ENCODE measurements around the gene STK17B. TPM values are rescaled to one million over a fixed set of nuclear protein-coding genes. Genes with fewer than 3 reads are reported as not detected.

STK17B gene
- total and polyA plus RNA-seq, 2 of the 8 experiments (the other 6 are each of a cell fraction or from before 2014, with no cell fraction given), result 1.8 to 10.5 TPM

DNA sequence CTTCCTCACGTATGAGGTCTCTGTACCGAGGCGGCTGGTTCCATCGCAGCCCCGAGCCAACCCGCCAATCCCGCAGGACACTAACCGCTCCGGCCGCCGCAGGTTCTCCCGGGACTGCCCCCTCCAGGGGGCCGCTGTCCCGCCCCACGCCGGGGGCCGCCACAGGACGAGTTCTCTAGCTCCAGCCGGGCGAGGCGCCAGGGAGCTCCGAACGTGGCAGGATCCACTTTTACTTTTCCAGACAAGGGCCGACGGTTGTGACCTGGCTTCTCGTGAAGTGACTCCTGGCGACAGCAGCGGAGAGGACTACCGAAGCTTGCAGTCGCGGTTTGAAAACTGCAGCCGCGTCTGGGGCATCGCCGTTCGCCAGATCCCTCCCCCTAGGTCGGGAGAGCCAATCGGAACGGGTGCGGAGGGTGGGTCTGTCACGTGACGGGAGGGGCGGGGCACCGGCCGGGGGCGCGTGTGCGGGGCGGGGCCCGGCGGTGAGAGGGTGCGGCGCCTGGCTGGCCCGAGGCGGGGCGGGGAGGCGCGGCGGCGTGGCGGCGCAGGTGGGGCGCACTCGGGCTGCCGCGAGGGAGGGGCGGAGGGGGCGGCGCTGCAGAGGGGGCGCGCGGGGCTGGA, at the start of gene STK17B (continued):
- TF ChIP-seq, protein P1, sequence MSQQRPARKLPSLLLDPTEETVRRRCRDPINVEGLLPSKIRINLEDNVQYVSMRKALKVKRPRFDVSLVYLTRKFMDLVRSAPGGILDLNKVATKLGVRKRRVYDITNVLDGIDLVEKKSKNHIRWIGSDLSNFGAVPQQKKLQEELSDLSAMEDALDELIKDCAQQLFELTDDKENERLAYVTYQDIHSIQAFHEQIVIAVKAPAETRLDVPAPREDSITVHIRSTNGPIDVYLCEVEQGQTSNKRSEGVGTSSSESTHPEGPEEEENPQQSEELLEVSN (IDR thresholded peaks at IDR 0.05), result 0 out of 2 replicates have a peak, but pooled peaks have one; percentile 42
- TF ChIP-seq POLR2A (IDR thresholded peaks at IDR 0.05; ENCODE audit: control extremely low read depth in 1 of 2, low read depth in 2 of 2, low read length in 2 of 2) (peak; percentile 63 to 93), HDAC2 (IDR thresholded peaks at IDR 0.05; ENCODE audit: borderline replicate concordance in 1 of 2, low read depth in 2 of 2, low read length in 2 of 2) (peak in 1 of 2 experiments; percentile 43; a peak in 1 of 4 replicates), SRF (IDR thresholded peaks at IDR 0.05; ENCODE audit: low read depth, low read length) (no peak), POLR2AphosphoS5 (IDR thresholded peaks at IDR 0.05; ENCODE audit: low read depth, low read length) (peak; percentile 93), SP1 (IDR thresholded peaks at IDR 0.05; ENCODE audit: low read depth, low read length) (peak; percentile 48; the same call in 1 of the 2 replicates), EP300 (IDR thresholded peaks at IDR 0.05; ENCODE audit: borderline replicate concordance in 1 of 2, low read depth in 2 of 2, low read length in 2 of 2) (no peak), RBBP5 (IDR thresholded peaks at IDR 0.05; ENCODE audit: borderline replicate concordance, low read depth, low read length) (peak; percentile 76), TAF7 (optimal IDR thresholded peaks at IDR 0.05; ENCODE audit: borderline replicate concordance, low read depth, low read length) (peak; percentile 91), SIN3A (conservative IDR thresholded peaks at IDR 0.05 in 1 of 2, IDR thresholded peaks at IDR 0.05 in 1 of 2; ENCODE audit: low read depth in 1 of 2, low read length in 2 of 2) (peak; percentile 71 to 72; a peak in 2 of 4 replicates), TAF1 (IDR thresholded peaks at IDR 0.05; ENCODE audit: low read depth, low read length) (peak; percentile 99), JUND (IDR thresholded peaks at IDR 0.05; ENCODE audit: low read length) (no peak), RFX5 (IDR thresholded peaks at IDR 0.05; ENCODE audit: borderline replicate concordance, low read depth, low read length) (no peak), SP4 (IDR thresholded peaks at IDR 0.05; ENCODE audit: low read length) (no peak), RNF2 (IDR thresholded peaks at IDR 0.05; ENCODE audit: borderline replicate concordance, low read depth, low read length, missing control alignments, poor library complexity, severe bottlenecking) (no peak), PHF8 (conservative IDR thresholded peaks at IDR 0.05; ENCODE audit: low read depth, low read length) (peak; percentile 75)
- TF ChIP-seq, protein P2, sequence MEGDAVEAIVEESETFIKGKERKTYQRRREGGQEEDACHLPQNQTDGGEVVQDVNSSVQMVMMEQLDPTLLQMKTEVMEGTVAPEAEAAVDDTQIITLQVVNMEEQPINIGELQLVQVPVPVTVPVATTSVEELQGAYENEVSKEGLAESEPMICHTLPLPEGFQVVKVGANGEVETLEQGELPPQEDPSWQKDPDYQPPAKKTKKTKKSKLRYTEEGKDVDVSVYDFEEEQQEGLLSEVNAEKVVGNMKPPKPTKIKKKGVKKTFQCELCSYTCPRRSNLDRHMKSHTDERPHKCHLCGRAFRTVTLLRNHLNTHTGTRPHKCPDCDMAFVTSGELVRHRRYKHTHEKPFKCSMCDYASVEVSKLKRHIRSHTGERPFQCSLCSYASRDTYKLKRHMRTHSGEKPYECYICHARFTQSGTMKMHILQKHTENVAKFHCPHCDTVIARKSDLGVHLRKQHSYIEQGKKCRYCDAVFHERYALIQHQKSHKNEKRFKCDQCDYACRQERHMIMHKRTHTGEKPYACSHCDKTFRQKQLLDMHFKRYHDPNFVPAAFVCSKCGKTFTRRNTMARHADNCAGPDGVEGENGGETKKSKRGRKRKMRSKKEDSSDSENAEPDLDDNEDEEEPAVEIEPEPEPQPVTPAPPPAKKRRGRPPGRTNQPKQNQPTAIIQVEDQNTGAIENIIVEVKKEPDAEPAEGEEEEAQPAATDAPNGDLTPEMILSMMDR (IDR thresholded peaks at IDR 0.05; ENCODE audit: control extremely low read depth in 1 of 3, insufficient read depth in 1 of 3, low read depth in 1 of 3, low read length in 3 of 3), result no peak
- TF ChIP-seq, protein P3, sequence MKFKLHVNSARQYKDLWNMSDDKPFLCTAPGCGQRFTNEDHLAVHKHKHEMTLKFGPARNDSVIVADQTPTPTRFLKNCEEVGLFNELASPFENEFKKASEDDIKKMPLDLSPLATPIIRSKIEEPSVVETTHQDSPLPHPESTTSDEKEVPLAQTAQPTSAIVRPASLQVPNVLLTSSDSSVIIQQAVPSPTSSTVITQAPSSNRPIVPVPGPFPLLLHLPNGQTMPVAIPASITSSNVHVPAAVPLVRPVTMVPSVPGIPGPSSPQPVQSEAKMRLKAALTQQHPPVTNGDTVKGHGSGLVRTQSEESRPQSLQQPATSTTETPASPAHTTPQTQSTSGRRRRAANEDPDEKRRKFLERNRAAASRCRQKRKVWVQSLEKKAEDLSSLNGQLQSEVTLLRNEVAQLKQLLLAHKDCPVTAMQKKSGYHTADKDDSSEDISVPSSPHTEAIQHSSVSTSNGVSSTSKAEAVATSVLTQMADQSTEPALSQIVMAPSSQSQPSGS (IDR thresholded peaks at IDR 0.05; ENCODE audit: low read length), result no peak

Data from H1 (cell line).